Adipocyte (in vitro differentiated cells): ENCODE measurements around the gene CD44.

Experiments used
- DNase-seq: peaks from one replicate; pipeline ENCODE4 v3.0.0-alpha.2; 2015; ENCODE audit warnings: low read depth
- H3K27me3 ChIP-seq: replicated peaks from 2 replicates; pipeline ENCODE4 v1.7.0; 2013; ENCODE audit warnings: mild to moderate bottlenecking, low read length, moderate library complexity; ENCODE audit not compliant: control insufficient read depth, insufficient read depth
- H3K36me3 ChIP-seq: 2 replicates; pipeline ENCODE4 v1.7.0; 2013; ENCODE audit warnings: low read length, mild to moderate bottlenecking, moderate library complexity; ENCODE audit not compliant: control insufficient read depth, insufficient read depth, severe bottlenecking
- H3K4me1 ChIP-seq: 2 replicates; pipeline ENCODE4 v1.7.0; 2013; ENCODE audit warnings: mild to moderate bottlenecking, low read length, moderate library complexity; ENCODE audit not compliant: control insufficient read depth, insufficient read depth
- H3K4me3 ChIP-seq: 2 replicates; pipeline ENCODE4 v1.7.0; 2013; ENCODE audit warnings: mild to moderate bottlenecking, low read length, moderate library complexity
- H3K9ac ChIP-seq: 2 replicates; pipeline ENCODE4 v1.7.0; 2013; ENCODE audit warnings: mild to moderate bottlenecking, low read length, moderate library complexity
- H3K9me3 ChIP-seq: 2 replicates; pipeline ENCODE4 v1.7.0; 2013; ENCODE audit warnings: mild to moderate bottlenecking, low read length, moderate library complexity; ENCODE audit not compliant: control insufficient read depth

The CD44 gene

GRCh38 chr11:35207471-35208403 lies 68.8 kb downstream of the CD44 start:
- H3K9me3 ChIP-seq, result peaks cover 5% of the 10 kb centered on the region

DNA sequence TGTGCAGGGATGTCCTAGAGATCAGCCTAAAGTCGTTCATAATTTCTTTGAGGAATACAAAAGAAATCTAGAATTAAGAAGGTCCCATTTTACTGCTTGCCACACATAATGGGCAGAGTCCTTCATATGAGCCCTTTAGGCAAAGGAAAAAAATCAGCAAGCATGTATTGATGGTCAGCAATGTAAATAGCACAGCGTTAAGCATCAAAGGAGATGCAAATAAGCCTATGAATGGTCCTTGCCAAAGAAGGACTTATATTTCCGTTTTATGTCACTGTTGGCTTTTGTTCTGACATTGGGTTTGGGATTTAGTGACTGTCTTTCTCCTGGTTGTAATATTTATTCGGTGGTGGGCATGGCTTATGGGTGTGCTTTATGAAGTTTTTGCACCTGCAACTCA lies 69.8 kb downstream of the CD44 start:
- peaks cover 81% of the 10 kb centered on the region for H3K36me3 ChIP-seq
- no peak overlapping the region for H3K9ac ChIP-seq
- H3K4me1 ChIP-seq, result peaks cover 27% of the 10 kb centered on the region
- H3K4me3 ChIP-seq, result no peak overlapping the region
- DNase-seq, result no peak
- H3K27me3 ChIP-seq, result no peaks in the 10 kb centered on the region
- peaks cover 5% of the 10 kb centered on the region for H3K9me3 ChIP-seq

More at GRCh38 chr11:35207471-35208403, 68.8 kb downstream of the CD44 start:
- peak; percentile 26 for DNase-seq
- peaks cover 87% of the 10 kb centered on the region for H3K36me3 ChIP-seq
- H3K4me3 ChIP-seq, result no peak overlapping the region
- no peak overlapping the region for H3K9ac ChIP-seq
- no peaks in the 10 kb centered on the region for H3K27me3 ChIP-seq
- peaks cover 18% of the 10 kb centered on the region for H3K4me1 ChIP-seq

- peak overlapping the region; percentile 80 for H3K9ac ChIP-seq
- peak overlapping the region; percentile 70 for H3K4me3 ChIP-seq
- H3K36me3 ChIP-seq, result peaks cover 69% of the 10 kb centered on the region
- DNase-seq, result peak; percentile 15
- H3K4me1 ChIP-seq, result peaks cover 44% of the 10 kb centered on the region
- H3K9me3 ChIP-seq, result peaks cover 5% of the 10 kb centered on the region
- H3K27me3 ChIP-seq, result no peaks in the 10 kb centered on the region
Measured at GRCh38 chr11:35210876-35211546, 72.0 kb downstream of the CD44 start.

- Histone ChIP-seq H3K27me3 (no peaks in the 10 kb centered on the region), H3K4me3 (peak overlapping the region; percentile 70), H3K36me3 (peaks cover 69% of the 10 kb centered on the region), H3K4me1 (peaks cover 52% of the 10 kb centered on the region), H3K9ac (peak overlapping the region; percentile 80), H3K9me3 (peaks cover 5% of the 10 kb centered on the region)
- no peak for DNase-seq
Measured at GRCh38 chr11:35211952-35212351, 73.0 kb downstream of the CD44 start.

- peak; percentile 50 for DNase-seq
- Histone ChIP-seq H3K4me1 (peaks cover 65% of the 10 kb centered on the region), H3K27me3 (no peaks in the 10 kb centered on the region), H3K4me3 (no peak overlapping the region), H3K9ac (peak overlapping the region; percentile 45), H3K9me3 (peaks cover 5% of the 10 kb centered on the region), H3K36me3 (peaks cover 70% of the 10 kb centered on the region)
Measured at GRCh38 chr11:35214226-35214770, 75.3 kb downstream of the CD44 start.

DNA sequence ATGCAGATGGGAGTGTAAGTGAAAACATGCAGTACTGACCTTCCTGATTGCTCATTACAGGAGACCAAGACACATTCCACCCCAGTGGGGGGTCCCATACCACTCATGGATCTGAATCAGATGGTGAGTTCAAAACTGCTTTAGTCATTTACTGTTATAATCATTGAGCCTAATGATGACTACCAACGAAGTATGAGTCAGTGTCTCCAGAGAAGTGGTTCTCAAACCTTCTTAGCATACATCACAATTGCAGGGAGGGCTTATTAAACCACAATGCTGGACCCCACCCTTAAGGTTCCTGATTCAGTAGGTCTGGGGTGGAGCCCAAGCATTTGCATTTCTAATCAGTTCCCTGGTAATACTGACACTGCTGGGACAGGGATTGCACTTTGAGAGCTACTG lies 75.8 kb downstream of the CD44 start:
- Histone ChIP-seq H3K27me3 (no peaks in the 10 kb centered on the region), H3K9ac (peak overlapping the region; percentile 45), H3K9me3 (peaks cover 3% of the 10 kb centered on the region), H3K36me3 (peaks cover 70% of the 10 kb centered on the region), H3K4me1 (peaks cover 65% of the 10 kb centered on the region), H3K4me3 (no peak overlapping the region)
- DNase-seq, result peak; percentile 74

DNA sequence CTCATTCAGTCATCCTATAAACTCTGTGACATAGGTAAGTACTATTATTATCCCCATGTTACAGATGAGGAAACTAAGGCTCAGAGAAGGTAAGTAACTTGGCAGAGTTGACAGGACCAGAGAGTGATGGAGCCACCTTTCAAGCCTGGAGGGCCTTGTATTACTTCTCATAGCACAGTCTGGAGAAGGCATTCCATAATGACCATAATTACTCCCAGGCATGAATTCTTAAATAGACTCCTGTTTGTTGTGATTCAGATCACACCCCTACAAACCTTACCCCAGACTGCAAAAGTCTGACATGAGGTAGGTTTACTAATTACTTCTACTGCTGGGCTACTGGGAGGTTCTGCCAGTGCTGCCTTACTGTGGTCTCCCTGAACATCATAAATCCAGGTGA lies 77.0 kb downstream of the CD44 start:
- H3K9me3 ChIP-seq, result no peaks in the 10 kb centered on the region
- peaks cover 72% of the 10 kb centered on the region for H3K36me3 ChIP-seq
- DNase-seq, result no peak
- peaks cover 62% of the 10 kb centered on the region for H3K4me1 ChIP-seq
- no peaks in the 10 kb centered on the region for H3K27me3 ChIP-seq
- no peak overlapping the region for H3K9ac ChIP-seq
- H3K4me3 ChIP-seq, result no peak overlapping the region

GRCh38 chr11:35216962-35217678 lies 78.1 kb downstream of the CD44 start:
- peaks cover 74% of the 10 kb centered on the region for H3K36me3 ChIP-seq
- no peak overlapping the region for H3K4me3 ChIP-seq
- no peak for DNase-seq
- H3K4me1 ChIP-seq, result peaks cover 56% of the 10 kb centered on the region
- H3K9me3 ChIP-seq, result no peaks in the 10 kb centered on the region
- H3K9ac ChIP-seq, result no peak overlapping the region
- H3K27me3 ChIP-seq, result no peaks in the 10 kb centered on the region

DNA sequence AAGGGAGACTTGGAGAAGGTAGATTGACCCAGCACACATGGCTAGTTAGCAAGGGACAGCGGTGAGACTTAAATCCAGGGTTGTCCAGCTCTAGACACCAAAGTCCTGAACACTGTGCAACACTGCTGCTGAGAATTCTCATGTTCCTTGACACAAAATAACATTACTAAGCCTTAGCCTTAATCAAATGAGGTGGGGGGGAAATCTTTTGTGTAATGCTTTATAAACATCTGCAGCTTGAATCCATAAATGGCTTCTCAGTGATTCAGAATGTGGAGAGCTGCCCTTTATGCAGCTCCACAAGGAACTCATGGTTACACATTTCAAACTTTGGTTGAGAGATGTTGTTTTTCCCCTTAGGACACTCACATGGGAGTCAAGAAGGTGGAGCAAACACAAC lies 80.0 kb downstream of the CD44 start:
- Histone ChIP-seq H3K27me3 (no peaks in the 10 kb centered on the region), H3K9ac (no peak overlapping the region), H3K36me3 (peaks cover 89% of the 10 kb centered on the region), H3K4me3 (no peak overlapping the region), H3K9me3 (no peaks in the 10 kb centered on the region), H3K4me1 (peaks cover 50% of the 10 kb centered on the region)
- DNase-seq, result peak; percentile 68

DNA sequence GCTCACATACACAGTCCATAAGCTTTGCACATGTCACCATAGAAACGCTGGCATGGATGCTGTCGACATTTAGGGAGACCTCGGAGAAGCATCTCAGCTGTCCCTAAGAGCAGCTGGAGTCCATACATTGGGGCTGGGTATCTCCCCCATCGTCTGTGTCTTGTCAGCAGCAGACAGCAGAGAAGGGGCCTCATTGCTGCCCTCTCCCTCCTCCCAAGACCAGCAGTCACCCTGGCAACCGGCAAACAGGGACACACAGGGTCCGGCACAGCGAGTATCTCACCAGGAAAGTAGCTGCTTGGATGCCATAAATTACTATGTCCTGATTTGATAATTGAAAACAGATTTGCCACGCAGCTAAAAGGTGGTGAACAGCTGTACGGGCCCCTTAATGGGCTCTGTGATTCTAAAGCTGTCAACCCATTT lies 84.4 kb downstream of the CD44 start:
- H3K4me1 ChIP-seq, result peaks cover 29% of the 10 kb centered on the region
- DNase-seq, result peak; percentile 88
- H3K27me3 ChIP-seq, result no peaks in the 10 kb centered on the region
- no peaks in the 10 kb centered on the region for H3K9me3 ChIP-seq
- peak overlapping the region; percentile 31 for H3K9ac ChIP-seq
- peaks cover 97% of the 10 kb centered on the region for H3K36me3 ChIP-seq
- no peak overlapping the region for H3K4me3 ChIP-seq
